Caco-2 (cell line): ENCODE data around the gene RLN3. TPM values are rescaled to one million over a fixed set of nuclear protein-coding genes. Genes with fewer than 3 reads are reported as not detected.
"Not testable (repeated sequence)": the region's sequence is repeated elsewhere in the genome, so short reads cannot be mapped to it uniquely, and the experiment has no call there.

ENCODE experiments used
- BruUV-seq: library from RNA; stranded (reverse); fragments of 400-500 nt; replicated peaks from 2 replicates; lab custom pipeline; 2021; lab: Mats Ljungman, UMichigan
- CTCF ChIA-PET: fragments of 300-600 bp; sonication (Branson Sonifier 250); formaldehyde crosslinking; loops from one replicate; lab custom pipeline; 2022; ENCODE audit warnings: antibody characterized with exemption; lab: Charles Lee
- POLR2A ChIA-PET: fragments of 300-600 bp; sonication (Branson Sonifier 250); formaldehyde crosslinking; loops from one replicate; lab custom pipeline; 2022; ENCODE audit warnings: antibody characterized with exemption; lab: Charles Lee
- DNase-seq, 2 experiments: peaks; one replicate each; pipeline versions ENCODE4 v3.0.0 to v3.0.0-alpha.2; 2020 to 2022
- H3K27me3 ChIP-seq: replicated peaks from 2 replicates; pipeline ENCODE4 v1.6.0; 2011; ENCODE audit warnings: low read length; ENCODE audit not compliant: control insufficient read depth, insufficient read depth
- H3K36me3 ChIP-seq: 2 replicates; pipeline ENCODE4 v1.5.1; 2011; ENCODE audit warnings: low read length; ENCODE audit not compliant: control insufficient read depth, insufficient read depth
- H3K4me1 ChIP-seq: fragments of 250-450 bp; sonication (Bioruptor Pico); 2 replicates; pipeline ENCODE4 v1.5.1; 2020; ENCODE audit warnings: mild to moderate bottlenecking
- H3K4me3 ChIP-seq: 2 replicates; pipeline ENCODE4 v1.5.1; 2011; ENCODE audit warnings: low read depth, mild to moderate bottlenecking, control low read depth, low read length
- H3K9me3 ChIP-seq: fragments of 250-450 bp; sonication (Bioruptor Pico); 2 replicates; pipeline ENCODE4 v1.5.1; 2020; ENCODE audit warnings: mild to moderate bottlenecking, moderate library complexity
- H3K27ac Mint-ChIP-seq: one replicate; pipeline ENCODE4 v1.8.0; 2022; ENCODE audit warnings: mixed read lengths; ENCODE audit not compliant: unreplicated experiment
- H3K27me3 Mint-ChIP-seq: one replicate; pipeline ENCODE4 v1.8.0; 2022; ENCODE audit warnings: mixed read lengths; ENCODE audit not compliant: insufficient read depth, unreplicated experiment
- H3K36me3 Mint-ChIP-seq: one replicate; pipeline ENCODE4 v1.8.0; 2022; ENCODE audit warnings: mild to moderate bottlenecking, mixed read lengths; ENCODE audit not compliant: insufficient read depth, unreplicated experiment
- H3K4me1 Mint-ChIP-seq: one replicate; pipeline ENCODE4 v1.8.0; 2022; ENCODE audit warnings: low read depth, mixed read lengths; ENCODE audit not compliant: unreplicated experiment
- H3K4me3 Mint-ChIP-seq: one replicate; pipeline ENCODE4 v1.8.0; 2022; ENCODE audit warnings: mild to moderate bottlenecking, moderate library complexity, mixed read lengths; ENCODE audit not compliant: unreplicated experiment
- H3K9me3 Mint-ChIP-seq: one replicate; pipeline ENCODE4 v1.8.0; 2022; ENCODE audit warnings: mixed read lengths; ENCODE audit not compliant: unreplicated experiment
- CTCF ChIP-seq, 2 experiments: fragments of 200-600 bp in 1 of 2; IDR thresholded peaks; 1 replicate in 1 of 2; 2 replicates in 1 of 2; pipeline versions ENCODE4 v1.5.1 to v1.8.0; 2011 to 2022; ENCODE audit warnings: antibody characterized with exemption in 1 of 2, control low read depth in 1 of 2, inconsistent platforms in 1 of 2, low read depth in 1 of 2, low read length in 1 of 2, mild to moderate bottlenecking in 1 of 2, moderate library complexity in 1 of 2; ENCODE audit not compliant: insufficient read depth in 1 of 2, severe bottlenecking in 1 of 2, unreplicated experiment in 1 of 2
- intact Hi-C: fragments of 100-400 bp; cut with micrococcal nuclease; formaldehyde crosslinking; loops from one replicate; pipeline ENCODE4 v1.10.0; 2022; ENCODE audit not compliant: unreplicated experiment
- total RNA-seq: library from RNA; stranded (reverse); gene quantifications from 2 replicates; pipeline ENCODE4 v1.2.3, GENCODE V29; 2022

Gene RLN3
- total RNA-seq, 1 experiment from 2014 or later: not detected

- H3K4me1 Mint-ChIP-seq: peaks cover 6% of the 10 kb centered on the region
- CTCF ChIA-PET: interaction anchor here (0.7 kb wide), 1 partner anchor 34 kb away, joined by 3 read pairs; no protein-coding TSS in a partner anchor
Observed at GRCh38 chr19:14039181-14039580, 11.2 kb downstream of the RLN3 start.

GRCh38 chr19:14042659-14043608 lies 15.0 kb downstream of the RLN3 start:
- H3K9me3 Mint-ChIP-seq, POLR2A ChIA-PET, H3K36me3 ChIP-seq, H3K4me1 ChIP-seq, H3K4me1 Mint-ChIP-seq, H3K4me3 Mint-ChIP-seq, H3K36me3 Mint-ChIP-seq, H3K4me3 ChIP-seq, H3K27me3 Mint-ChIP-seq, intact Hi-C loops, H3K27me3 ChIP-seq, BruUV-seq, H3K9me3 ChIP-seq: not testable (repeated sequence)
- peak in 1 of 2 experiments; percentile 50 for DNase-seq
- H3K27ac Mint-ChIP-seq: peak overlapping the region; percentile 42
- CTCF ChIA-PET: interaction anchor here (1.1 kb wide), 1 partner anchor 132 kb away, joined by 3 read pairs; no protein-coding TSS in a partner anchor
- peak; percentile 23 to 32 for TF ChIP-seq CTCF (IDR thresholded peaks at IDR 0.05; ENCODE audit: insufficient read depth in 1 of 2, low read depth in 1 of 2, low read length in 1 of 2, severe bottlenecking in 1 of 2, unreplicated experiment in 1 of 2)

More at GRCh38 chr19:14039181-14039580, 11.2 kb downstream of the RLN3 start:
- Mint-ChIP-seq H3K27me3 (no peaks in the 10 kb centered on the region), H3K4me3 (no peak overlapping the region), H3K27ac (no peak overlapping the region), H3K9me3 (no peaks in the 10 kb centered on the region), H3K36me3 (peaks cover 2% of the 10 kb centered on the region)
- H3K4me3 ChIP-seq: no peak overlapping the region
- POLR2A ChIA-PET: no interaction called here
- intact Hi-C loops: no loop called here
- H3K9me3 ChIP-seq: no peaks in the 10 kb centered on the region
- H3K4me1 ChIP-seq: no peaks in the 10 kb centered on the region
- no peaks in the 10 kb centered on the region for H3K27me3 ChIP-seq
- no peaks in the 10 kb centered on the region for H3K36me3 ChIP-seq
- TF ChIP-seq CTCF (IDR thresholded peaks at IDR 0.05; ENCODE audit: insufficient read depth in 1 of 2, low read depth in 1 of 2, low read length in 1 of 2, severe bottlenecking in 1 of 2, unreplicated experiment in 1 of 2): no peak
- no peak for DNase-seq
- no TSS peak for BruUV-seq

- H3K4me3 Mint-ChIP-seq, H3K4me1 ChIP-seq, H3K9me3 Mint-ChIP-seq, H3K27me3 Mint-ChIP-seq, H3K27me3 ChIP-seq, H3K4me3 ChIP-seq, BruUV-seq, H3K36me3 ChIP-seq, DNase-seq, intact Hi-C loops, POLR2A ChIA-PET, H3K9me3 ChIP-seq, H3K36me3 Mint-ChIP-seq, H3K4me1 Mint-ChIP-seq, H3K27ac Mint-ChIP-seq: not testable (repeated sequence)
- CTCF ChIA-PET: interaction anchor here (0.6 to 1.4 kb wide), 3 partner anchors 16 to 34 kb away, joined by 4 to 7 read pairs (median 5); partner anchors contain the start of gene IL27RA
Observed at GRCh38 chr19:14047866-14048265, 19.9 kb downstream of the RLN3 start.
